ENCODE results near the gene DZIP1L. TPM values are rescaled to one million over a fixed set of nuclear protein-coding genes. Genes with fewer than 3 reads are reported as not detected.
"Not testable (repeated sequence)": the region's sequence is repeated elsewhere in the genome, so short reads cannot be mapped to it uniquely, and the experiment has no call there.

Gene DZIP1L
- total RNA-seq, 1 experiment from 2014 or later, result 6.3 TPM

DNA sequence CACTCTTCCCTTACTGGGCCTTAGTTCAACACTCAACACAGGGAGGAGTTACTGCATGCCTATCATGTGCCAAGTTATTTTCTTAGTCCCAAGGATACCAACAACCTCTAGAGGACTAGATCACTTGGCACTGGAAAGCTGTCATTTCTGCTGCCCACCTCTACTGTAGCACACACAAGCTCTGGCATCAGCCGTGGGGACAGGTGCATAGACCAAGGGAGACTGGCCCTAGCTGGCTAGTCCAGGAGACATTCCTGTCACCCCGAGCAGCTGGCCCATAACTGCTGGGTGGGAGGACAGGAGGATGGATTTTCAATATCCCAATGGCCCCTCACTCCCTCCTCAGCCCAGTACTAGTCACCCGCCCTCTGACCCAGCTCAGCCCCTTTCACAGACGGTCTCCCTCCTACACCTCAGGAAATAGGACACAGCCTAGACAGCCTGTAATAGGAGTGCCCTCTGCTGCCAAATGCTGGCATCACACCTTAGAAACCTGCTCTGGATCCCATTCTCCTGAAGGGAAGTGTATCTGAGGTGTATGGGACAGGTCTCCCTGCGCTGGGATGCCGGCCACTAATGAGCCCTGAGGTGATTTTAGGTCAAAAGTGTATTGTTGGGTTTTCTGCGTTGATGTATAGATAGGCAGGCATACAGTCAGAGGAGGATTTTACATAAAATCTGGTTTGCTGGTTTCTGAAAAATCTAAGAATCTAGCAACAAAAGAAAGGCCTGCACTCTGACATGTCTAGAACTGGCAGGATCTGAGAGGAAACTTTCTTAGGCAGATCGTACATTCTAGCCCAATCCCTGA is 3.4 kb upstream of the DZIP1L start:
- peak; percentile 76 for DNase-seq (ENCODE audit: low read depth)
- in situ Hi-C loops (cut with HindIII; ENCODE audit: low pct_unique_long_range_greater_than_20kb, low sequenced_read_pairs), result no loop called here

DNA sequence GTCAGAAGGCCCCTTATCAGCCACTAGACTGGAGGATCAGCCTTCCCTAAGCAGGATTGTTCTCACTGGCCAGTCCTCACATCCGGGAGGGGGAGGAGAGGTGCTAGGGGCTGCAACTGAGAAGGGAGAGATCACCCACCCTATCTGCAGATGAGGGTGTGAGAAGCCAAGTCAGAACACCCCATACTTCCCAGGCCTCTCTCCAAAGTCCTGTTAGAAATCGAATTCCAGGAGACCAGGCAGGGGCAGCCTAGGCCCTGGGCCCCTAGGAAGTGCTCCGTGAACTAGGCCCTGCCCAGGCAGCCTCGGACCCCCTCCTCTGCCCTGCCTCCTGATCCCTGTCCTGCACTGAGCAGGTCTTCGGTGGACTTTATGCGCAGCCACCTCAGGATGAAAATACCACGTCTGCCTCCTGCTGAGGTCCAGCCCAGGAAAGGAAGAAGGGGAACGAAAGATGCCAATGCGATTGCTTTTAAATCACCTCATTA is 933 bp downstream of the DZIP1L start:
- in situ Hi-C loops (cut with HindIII; ENCODE audit: low pct_unique_long_range_greater_than_20kb, low sequenced_read_pairs), result no loop called here
- DNase-seq (ENCODE audit: low read depth), result peak; percentile 58

DNA sequence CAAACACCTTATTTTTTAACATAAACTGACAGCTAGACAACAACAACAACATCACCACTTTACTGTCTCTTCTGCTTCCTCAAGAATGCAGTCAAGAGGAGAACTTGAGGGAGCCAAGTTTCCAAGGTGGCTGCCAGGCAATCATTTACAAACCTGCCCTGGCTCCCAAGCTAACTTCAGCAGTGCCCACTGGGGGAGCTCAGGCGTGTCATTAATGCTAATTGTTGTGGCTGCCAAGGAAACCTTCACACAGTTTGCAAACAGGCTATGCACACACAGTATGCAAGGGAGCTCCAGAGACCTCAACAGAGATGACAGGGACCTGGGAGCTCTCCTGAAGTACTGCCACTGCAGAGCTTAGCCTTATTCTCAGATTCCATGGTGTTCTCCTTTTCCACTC is 2.1 kb downstream of the DZIP1L start:
- in situ Hi-C loops (cut with HindIII; ENCODE audit: low pct_unique_long_range_greater_than_20kb, low sequenced_read_pairs), result no loop called here
- peak; percentile 88 for DNase-seq (ENCODE audit: low read depth)

DNA sequence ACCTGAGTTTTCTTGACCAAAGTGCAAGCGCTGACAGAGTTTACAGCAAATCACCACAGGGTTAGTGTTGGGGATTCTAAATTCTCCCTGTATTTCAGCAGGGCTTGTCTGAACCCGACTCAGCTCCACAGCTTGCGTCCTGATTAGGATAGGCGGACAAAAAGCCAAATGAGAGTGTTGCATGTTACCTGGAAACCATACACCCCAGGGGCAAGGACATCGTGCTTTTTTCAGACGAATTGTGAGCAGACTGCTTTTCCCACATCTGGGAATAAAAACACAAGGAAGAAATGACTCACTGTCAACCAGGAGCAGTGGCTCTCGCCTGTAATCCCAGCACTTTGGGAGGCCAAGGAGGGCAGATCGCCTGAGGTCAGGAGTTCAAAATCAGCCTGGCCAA is 3.0 kb downstream of the DZIP1L start:
- in situ Hi-C loops (cut with HindIII; ENCODE audit: low pct_unique_long_range_greater_than_20kb, low sequenced_read_pairs), result no loop called here
- DNase-seq (ENCODE audit: low read depth), result no peak

DNA sequence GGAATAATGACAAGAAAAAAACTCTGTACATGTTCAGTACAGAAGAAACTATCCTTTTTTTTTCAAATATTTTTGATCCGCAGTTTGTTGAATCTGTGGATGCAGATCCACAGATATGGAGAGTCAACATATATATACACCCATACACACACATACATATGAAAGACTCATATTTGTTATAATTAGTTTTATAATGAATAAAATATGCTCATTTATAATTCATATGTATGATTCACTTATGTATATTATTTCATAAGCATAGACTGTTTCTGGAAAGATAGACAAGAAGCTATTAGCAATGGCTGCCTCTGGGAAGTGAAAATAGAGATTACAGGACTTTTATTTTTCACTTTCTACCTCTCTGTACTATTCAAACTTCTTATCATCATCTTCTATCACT is 9.8 kb downstream of the DZIP1L start:
- DNase-seq (ENCODE audit: low read depth), result no peak
- in situ Hi-C loops (cut with HindIII; ENCODE audit: low pct_unique_long_range_greater_than_20kb, low sequenced_read_pairs), result no loop called here

DNA sequence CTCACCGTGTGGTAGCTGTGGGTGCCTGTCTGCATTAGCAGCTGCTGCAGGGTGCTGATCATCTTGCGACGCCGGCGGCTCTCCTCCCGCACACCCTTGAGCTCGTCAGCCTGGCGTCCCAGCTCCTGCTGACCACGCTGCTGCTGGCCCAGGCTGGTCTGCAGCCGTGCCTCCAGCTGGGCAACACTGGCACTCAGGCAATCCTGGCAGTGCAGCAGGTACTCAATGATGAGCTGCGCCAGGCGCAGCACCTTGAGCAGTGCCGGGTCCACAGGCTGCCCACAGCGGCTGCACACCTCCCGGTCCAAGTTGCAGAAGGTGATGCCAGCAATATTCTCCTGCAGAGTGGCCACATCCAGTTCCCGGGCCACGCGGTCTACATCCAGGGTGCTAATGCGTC is 11.9 kb downstream of the DZIP1L start:
- no peak for DNase-seq (ENCODE audit: low read depth)
- in situ Hi-C loops (cut with HindIII; ENCODE audit: low pct_unique_long_range_greater_than_20kb, low sequenced_read_pairs), result no loop called here

- in situ Hi-C loops (cut with HindIII; ENCODE audit: low pct_unique_long_range_greater_than_20kb, low sequenced_read_pairs); DNase-seq (ENCODE audit: low read depth): not testable (repeated sequence)
Observed at GRCh38 chr3:138101351-138101940, 14.0 kb downstream of the DZIP1L start.

GRCh38 chr3:138099417-138099816 is 16.0 kb downstream of the DZIP1L start:
- in situ Hi-C loops (cut with HindIII; ENCODE audit: low pct_unique_long_range_greater_than_20kb, low sequenced_read_pairs), result no loop called here

GRCh38 chr3:138097192-138098172 is 17.9 kb downstream of the DZIP1L start:
- no peak for DNase-seq (ENCODE audit: low read depth)
- in situ Hi-C loops (cut with HindIII; ENCODE audit: low pct_unique_long_range_greater_than_20kb, low sequenced_read_pairs), result no loop called here

More at GRCh38 chr3:138099417-138099816, 16.0 kb downstream of the DZIP1L start:
- DNase-seq (ENCODE audit: low read depth), result no peak

DNA sequence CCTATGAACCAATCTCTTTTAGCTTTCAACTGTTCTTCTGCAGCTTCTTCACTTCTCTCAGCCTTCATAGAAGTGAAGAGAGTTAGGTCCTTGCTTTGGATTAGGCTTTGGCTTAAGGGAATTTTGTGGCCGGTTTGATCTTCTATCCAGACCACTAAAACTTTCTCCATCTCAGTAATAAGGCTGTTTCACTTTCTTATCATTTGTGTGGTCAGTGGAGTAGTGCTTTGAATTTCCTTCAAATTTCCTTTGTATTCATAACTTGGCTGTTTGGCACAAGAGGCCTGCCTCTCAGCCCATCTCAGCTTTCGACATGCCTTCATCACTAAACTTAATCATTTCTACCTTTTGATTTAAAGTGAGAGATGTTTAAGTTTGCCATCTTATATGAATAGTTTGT is 21.7 kb downstream of the DZIP1L start:
- in situ Hi-C loops (cut with HindIII; ENCODE audit: low pct_unique_long_range_greater_than_20kb, low sequenced_read_pairs), result no loop called here
- no peak for DNase-seq (ENCODE audit: low read depth)

DNA sequence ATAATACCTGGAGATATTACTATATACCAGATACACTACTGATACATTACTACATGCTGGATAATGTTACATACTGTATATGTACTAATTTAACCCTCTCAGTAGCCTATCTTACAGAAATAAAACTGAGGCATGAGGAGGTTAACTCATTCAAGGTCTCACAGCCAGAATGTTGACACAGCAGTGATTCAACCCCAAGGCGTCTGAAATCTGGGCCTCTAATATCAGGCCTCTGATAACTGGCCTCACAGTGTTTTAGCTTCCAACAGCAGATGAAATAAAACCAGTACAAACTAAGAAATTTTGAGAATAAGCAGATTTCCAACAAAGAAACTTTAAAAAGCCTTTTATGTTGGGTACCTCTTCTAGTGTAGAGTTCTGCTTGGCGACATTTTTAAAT is 23.4 kb downstream of the DZIP1L start:
- in situ Hi-C loops (cut with HindIII; ENCODE audit: low pct_unique_long_range_greater_than_20kb, low sequenced_read_pairs), result no loop called here
- DNase-seq (ENCODE audit: low read depth), result no peak

DNA sequence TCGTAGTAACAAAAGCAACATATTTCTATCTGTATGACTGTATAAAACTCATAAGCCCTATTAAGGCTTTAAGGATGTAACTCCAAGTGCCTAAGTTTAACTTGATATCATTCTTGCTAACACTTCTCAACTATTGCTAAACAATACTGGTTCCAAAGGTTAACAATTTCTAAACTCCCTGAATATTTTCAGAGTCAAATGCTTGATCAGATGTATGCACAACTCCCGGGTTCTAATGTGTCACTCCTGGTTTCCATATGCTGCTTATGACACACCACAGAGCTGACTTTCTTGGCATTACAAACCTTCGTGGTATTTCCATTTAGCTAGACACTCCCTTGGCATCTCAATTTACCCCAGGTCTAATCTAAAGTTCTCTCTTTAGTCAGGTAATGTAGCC is 26.3 kb downstream of the DZIP1L start:
- in situ Hi-C loops (cut with HindIII; ENCODE audit: low pct_unique_long_range_greater_than_20kb, low sequenced_read_pairs), result no loop called here
- no peak for DNase-seq (ENCODE audit: low read depth)

DNA sequence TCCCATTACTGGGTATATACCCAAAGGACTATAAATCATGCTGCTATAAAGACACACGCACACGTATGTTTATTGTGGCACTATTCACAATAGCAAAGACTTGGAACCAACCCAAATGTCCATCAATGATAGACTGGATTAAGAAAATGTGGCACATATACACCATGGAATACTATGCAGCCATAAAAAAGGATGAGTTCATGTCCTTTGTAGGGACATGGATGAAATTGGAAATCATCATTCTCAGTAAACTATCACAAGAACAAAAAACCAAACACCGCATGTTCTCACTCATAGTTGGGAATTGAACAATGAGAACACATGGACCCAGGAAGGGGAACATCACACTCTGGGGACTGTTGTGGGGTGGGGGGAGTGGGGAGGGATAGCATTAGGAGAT is 29.7 kb downstream of the DZIP1L start:
- DNase-seq (ENCODE audit: low read depth); in situ Hi-C loops (cut with HindIII; ENCODE audit: low pct_unique_long_range_greater_than_20kb, low sequenced_read_pairs): not testable (repeated sequence)

GRCh38 chr3:138084196-138084595 is 31.2 kb downstream of the DZIP1L start:
- in situ Hi-C loops (cut with HindIII; ENCODE audit: low pct_unique_long_range_greater_than_20kb, low sequenced_read_pairs), result no loop called here

GRCh38 chr3:138082992-138083386 is 32.4 kb downstream of the DZIP1L start:
- in situ Hi-C loops (cut with HindIII; ENCODE audit: low pct_unique_long_range_greater_than_20kb, low sequenced_read_pairs), result no loop called here
- DNase-seq (ENCODE audit: low read depth), result no peak

More at GRCh38 chr3:138084196-138084595, 31.2 kb downstream of the DZIP1L start:
- DNase-seq (ENCODE audit: low read depth), result no peak

DNA sequence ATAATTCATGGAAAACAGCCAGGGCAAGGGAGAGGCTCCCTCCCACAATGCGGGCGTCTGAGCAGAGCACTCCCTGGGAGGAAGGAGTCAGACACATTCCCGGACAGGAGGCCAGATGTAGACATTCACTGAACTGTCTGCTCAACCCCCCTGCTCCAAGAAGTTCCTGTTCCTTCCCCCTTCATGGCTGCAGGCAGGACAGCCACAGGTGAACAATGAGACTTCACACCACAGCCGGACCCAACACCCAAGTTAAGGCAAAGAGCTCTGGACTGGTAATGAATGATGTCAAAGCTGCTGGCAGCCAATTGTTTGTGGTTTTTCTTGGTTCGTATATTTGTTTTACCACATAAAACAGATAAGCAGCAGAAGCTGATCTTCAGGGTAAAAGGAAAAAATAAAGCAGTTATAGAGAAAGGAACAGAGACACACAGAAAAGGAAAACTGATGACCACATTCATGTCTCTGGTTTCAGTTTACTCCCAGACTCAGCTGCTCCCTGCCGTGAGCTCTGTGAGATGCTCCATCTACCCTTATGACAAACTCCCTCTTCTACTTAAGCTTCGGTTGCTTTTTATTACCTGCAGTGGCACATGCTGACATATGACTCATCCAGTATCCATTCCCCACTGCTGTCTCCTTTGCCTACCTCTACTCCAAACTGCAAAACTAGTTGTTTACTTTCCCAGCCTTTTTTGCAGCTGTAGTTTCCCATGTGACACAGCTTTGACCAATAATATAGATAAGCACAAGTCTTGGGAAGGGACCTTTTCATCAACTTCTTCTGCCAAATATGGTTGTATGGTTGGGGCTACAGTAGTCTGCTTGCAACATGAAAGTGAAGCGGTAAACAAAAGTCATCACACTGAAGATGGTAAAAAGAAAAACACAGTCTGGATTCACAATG is 33.1 kb downstream of the DZIP1L start:
- peak; percentile 82 for DNase-seq (ENCODE audit: low read depth)
- in situ Hi-C loops (cut with HindIII; ENCODE audit: low pct_unique_long_range_greater_than_20kb, low sequenced_read_pairs), result no loop called here

GRCh38 chr3:138081371-138082084 is 33.9 kb downstream of the DZIP1L start:
- in situ Hi-C loops (cut with HindIII; ENCODE audit: low pct_unique_long_range_greater_than_20kb, low sequenced_read_pairs), result no loop called here
- no peak for DNase-seq (ENCODE audit: low read depth)
